HCT116 (cell line): ENCODE results near the gene NEURL1B. TPM values are rescaled to one million over a fixed set of nuclear protein-coding genes. Genes with fewer than 3 reads are reported as not detected.

Experiments
- ATAC-seq: fragments of 200-7000 bp; cut with Tn5 transposase; 2 replicates; pipeline ENCODE4 v1.9.1; 2020; ENCODE audit warnings: mild to moderate bottlenecking, moderate library complexity
- BruUV-seq: library from RNA; stranded (reverse); fragments of 400-500 nt; replicated peaks from 2 replicates; lab custom pipeline; 2021; lab: Mats Ljungman, UMichigan
- CTCF ChIA-PET: fragments of 300-600 bp; sonication (Branson Sonifier 250); formaldehyde crosslinking; loops from one replicate; lab custom pipeline; 2021; ENCODE audit warnings: antibody characterized with exemption; lab: Charles Lee
- POLR2A ChIA-PET: fragments of 300-600, 350-600 bp; sonication (Branson Sonifier 250); formaldehyde crosslinking; loops from one replicate; lab custom pipeline; 2021; ENCODE audit warnings: antibody characterized with exemption; lab: Charles Lee
- RAD21 ChIA-PET, 2 experiments: fragments of 300-600 bp; sonication (Branson Sonifier 250); formaldehyde crosslinking; loops; one replicate each; lab custom pipeline; 2023; ENCODE audit warnings: low total read pairs in 2 of 2; ENCODE audit not compliant: uncharacterized antibody in 2 of 2, unreplicated experiment in 2 of 2, low non-redundant PET in 1 of 2; lab: Charles Lee
- DNase-seq: peaks from one replicate; pipeline ENCODE4 v3.0.0-alpha.2; 2010; ENCODE audit warnings: low read depth, low spot score
- H2AFZ ChIP-seq: fragments of 200-600 bp; shearing (Covaris generic), sonication (generic); 2 replicates; pipeline ENCODE4 v1.6.1; 2017; ENCODE audit warnings: low read depth, mixed run types, mixed read lengths, antibody characterized with exemption, low read length; ENCODE audit not compliant: poor library complexity, severe bottlenecking
- H3K27ac ChIP-seq: 2 replicates; pipeline ENCODE4 v1.5.1; 2012; ENCODE audit warnings: low read depth, low read length
- H3K27me3 ChIP-seq: fragments of 200-600 bp; sonication (generic); 2 replicates; pipeline ENCODE4 v1.6.1; 2016; ENCODE audit warnings: mixed run types, low read length, mixed read lengths; ENCODE audit not compliant: insufficient read depth
- H3K36me3 ChIP-seq, 2 experiments: fragments of 200-500 bp in 1 of 2; fragments of 200-600 bp in 1 of 2; sonication (Bioruptor generic) in 1 of 2; sonication (generic) in 1 of 2; 2 replicates each; pipeline versions ENCODE4 v1.5.1 to v1.6.1; 2014 to 2016; ENCODE audit warnings: low read length in 2 of 2, inconsistent platforms in 1 of 2, mixed read lengths in 1 of 2, mixed run types in 1 of 2; ENCODE audit not compliant: insufficient read depth in 2 of 2, control insufficient read depth in 1 of 2
- H3K4me1 ChIP-seq, 2 experiments: fragments of 200-600 bp in 1 of 2; sonication (generic) in 1 of 2; 2 replicates each; pipeline versions ENCODE4 v1.5.1 to v1.6.1; 2012 to 2017; ENCODE audit warnings: low read length in 2 of 2, inconsistent platforms in 1 of 2, mild to moderate bottlenecking in 1 of 2, mixed read lengths in 1 of 2, mixed run types in 1 of 2, moderate library complexity in 1 of 2; ENCODE audit not compliant: insufficient read depth in 2 of 2, control insufficient read depth in 1 of 2
- H3K4me2 ChIP-seq: fragments of 200-600 bp; sonication (generic); 2 replicates; pipeline ENCODE4 v1.6.1; 2017; ENCODE audit warnings: mixed run types, low read length, mixed read lengths
- H3K4me3 ChIP-seq, 2 experiments: fragments of 200-600 bp in 1 of 2; sonication (generic) in 1 of 2; replicated peaks in 1 of 2; 2 replicates each; pipeline ENCODE4 v1.5.1; 2011 to 2016; ENCODE audit warnings: low read length in 2 of 2, control low read depth in 1 of 2, low read depth in 1 of 2, mild to moderate bottlenecking in 1 of 2, mixed read lengths in 1 of 2, mixed run types in 1 of 2
- H3K79me2 ChIP-seq: fragments of 200-600 bp; sonication (generic); 2 replicates; pipeline ENCODE4 v1.6.1; 2017; ENCODE audit warnings: mild to moderate bottlenecking, mixed run types, low read length, moderate library complexity, mixed read lengths; ENCODE audit not compliant: insufficient read depth
- H3K9ac ChIP-seq: fragments of 200-600 bp; sonication (generic); 2 replicates; pipeline ENCODE4 v1.6.1; 2016; ENCODE audit warnings: low read length, mixed read lengths
- H3K9me2 ChIP-seq: fragments of 200-600 bp; sonication (generic), shearing (Covaris generic); 2 replicates; pipeline ENCODE4 v1.6.1; 2017; ENCODE audit warnings: mixed run types, mild to moderate bottlenecking, moderate library complexity; ENCODE audit not compliant: insufficient read depth
- H3K9me3 ChIP-seq, 2 experiments: fragments of 200-500 bp in 1 of 2; fragments of 200-600 bp in 1 of 2; sonication (Bioruptor generic) in 1 of 2; sonication (generic) in 1 of 2; 2 replicates each; pipeline ENCODE4 v1.6.1; 2014 to 2017; ENCODE audit warnings: low read length in 2 of 2, mixed read lengths in 2 of 2, inconsistent platforms in 1 of 2, low read depth in 1 of 2, mild to moderate bottlenecking in 1 of 2, mixed run types in 1 of 2, moderate library complexity in 1 of 2; ENCODE audit not compliant: control insufficient read depth in 1 of 2, insufficient read depth in 1 of 2
- H4K20me1 ChIP-seq: fragments of 200-600 bp; sonication (generic), shearing (Covaris generic); 2 replicates; pipeline ENCODE4 v1.6.1; 2017; ENCODE audit warnings: mixed run types, mild to moderate bottlenecking, moderate library complexity; ENCODE audit not compliant: insufficient read depth
- ELF1 ChIP-seq: IDR thresholded peaks from 2 replicates; pipeline ENCODE4 v1.6.1; 2012; ENCODE audit warnings: low read depth, borderline replicate concordance
- EZH2 ChIP-seq: fragments of 200-600 bp; sonication (generic); IDR thresholded peaks from 2 replicates; pipeline ENCODE4 v1.6.1; 2017; ENCODE audit warnings: antibody characterized with exemption, mixed run types
- POLR2AphosphoS5 ChIP-seq: IDR thresholded peaks from 2 replicates; pipeline ENCODE4 v1.6.1; 2011; ENCODE audit warnings: mild to moderate bottlenecking, low read depth, low read length, moderate library complexity
- TCF7L2 ChIP-seq: IDR thresholded peaks from 2 replicates; pipeline ENCODE4 v1.7.0; 2011; ENCODE audit warnings: borderline replicate concordance, inconsistent platforms; ENCODE audit not compliant: insufficient read depth, insufficient read length; ENCODE audit errors: extremely low read depth
- intact Hi-C: fragments of 100-400 bp; cut with micrococcal nuclease; formaldehyde crosslinking; loops from 2 replicates; pipeline ENCODE4 v1.10.0; 2022
- total RNA-seq: library from RNA; stranded (reverse); gene quantifications from one replicate; pipeline ENCODE4 v1.2.1, GENCODE V29; 2021; ENCODE audit not compliant: unreplicated experiment

The NEURL1B gene
- total RNA-seq, 1 experiment from 2014 or later = 5.8 TPM

- TF ChIP-seq TCF7L2 = no peak
- TF ChIP-seq EZH2 = no peak
Observed at GRCh38 chr5:172703952-172704351, 62.9 kb downstream of the NEURL1B start (continued).

GRCh38 chr5:172705576-172706084 lies 64.6 kb downstream of the NEURL1B start:
- DNase-seq = no peak
- no peak overlapping the region for H3K9ac ChIP-seq
- peaks cover 0 to 5% of the 10 kb centered on the region in 2 experiments; a peak in 1 of 4 replicates for H3K4me1 ChIP-seq
- ATAC-seq = no peak
- H4K20me1 ChIP-seq = no peaks in the 10 kb centered on the region
- H3K9me2 ChIP-seq = no peaks in the 10 kb centered on the region
- H3K27ac ChIP-seq = no peak overlapping the region
- TF ChIP-seq ELF1 (no peak), POLR2AphosphoS5 (no peak)
- no peak overlapping the region for H3K4me2 ChIP-seq
- ChIA-PET CTCF (interaction anchor here (1.4 to 5.1 kb wide), 4 partner anchors 9 to 910 kb away, joined by 4 to 36 read pairs (median 12); partner anchors contain the start of gene BOD1), RAD21 (interaction anchor here in 1 of 2 experiments (0.6 kb wide), 1 partner anchor 254 kb away, joined by 3 read pairs; the partner anchor contains the start of gene RPL26L1), POLR2A (no interaction called here)
- H3K27me3 ChIP-seq = no peaks in the 10 kb centered on the region
- intact Hi-C loops = loop anchor here (2.0 to 5.0 kb wide), 2 partner anchors 577 to 1612 kb away; no protein-coding TSS in a partner anchor
- no peaks in the 10 kb centered on the region for H3K36me3 ChIP-seq
- H3K79me2 ChIP-seq = no peaks in the 10 kb centered on the region
- no peaks in the 10 kb centered on the region for H3K9me3 ChIP-seq
- H2AFZ ChIP-seq = no peak overlapping the region
- BruUV-seq = no TSS peak
- H3K4me3 ChIP-seq = no peak overlapping the region

- H3K27me3 ChIP-seq = no peaks in the 10 kb centered on the region; the same call in 1 of the 2 replicates
- H3K9me2 ChIP-seq = no peaks in the 10 kb centered on the region
- no peaks in the 10 kb centered on the region for H4K20me1 ChIP-seq
- DNase-seq (no peak), ATAC-seq (peak; percentile 28; the same call in 1 of the 2 replicates)
- H3K9ac ChIP-seq = no peak overlapping the region
- H3K4me1 ChIP-seq = peaks cover 0 to 5% of the 10 kb centered on the region in 2 experiments; a peak in 1 of 4 replicates
- ChIA-PET POLR2A (interaction anchor here (0.5 to 1.3 kb wide), 5 partner anchors 13 to 1268 kb away, joined by 3 to 5 read pairs (median 3); partner anchors contain the start of genes RPL26L1 and STC2), CTCF (interaction anchor here (0.7 to 5.1 kb wide), 24 partner anchors 8 to 1605 kb away, joined by 3 to 36 read pairs (median 3); partner anchors contain the start of genes BOD1, DUSP1, RPL26L1 and STC2), RAD21 (interaction anchor here (0.6 to 1.4 kb wide), 8 partner anchors 226 to 577 kb away, joined by 3 to 6 read pairs (median 4); partner anchors contain the start of gene RPL26L1 (in 1 of the 2))
- no peak overlapping the region for H3K4me3 ChIP-seq
- H3K4me2 ChIP-seq = 0 out of 2 replicates have a peak overlapping the region, but pooled peaks have one; percentile 25
- no peak overlapping the region for H3K27ac ChIP-seq
- TF ChIP-seq TCF7L2 = no peak
- H3K36me3 ChIP-seq = no peaks in the 10 kb centered on the region
- no peaks in the 10 kb centered on the region for H3K79me2 ChIP-seq
- intact Hi-C loops = loop anchor here (1.0 to 5.0 kb wide), 3 partner anchors 576 to 1611 kb away; no protein-coding TSS in a partner anchor
- H2AFZ ChIP-seq = peak overlapping the region; percentile 92
- H3K9me3 ChIP-seq = no peaks in the 10 kb centered on the region
- BruUV-seq = no TSS peak
Observed at GRCh38 chr5:172706796-172707195, 65.7 kb downstream of the NEURL1B start.
